H1 (cell line): ENCODE measurements around the gene CNNM2. TPM values are rescaled to one million over a fixed set of nuclear protein-coding genes. Genes with fewer than 3 reads are reported as not detected.

ENCODE experiments used
- BRCA1 ChIP-seq: IDR thresholded peaks from 2 replicates; pipeline ENCODE4 v1.6.1; 2012; ENCODE audit warnings: low read depth, low read length, improper control_type of control experiment
- CTBP2 ChIP-seq: IDR thresholded peaks from 2 replicates; pipeline ENCODE4 v1.7.0; 2011; ENCODE audit warnings: borderline replicate concordance, mild to moderate bottlenecking, moderate library complexity, mixed read lengths, low read length; ENCODE audit not compliant: insufficient read depth, insufficient read length
- EP300 ChIP-seq, 2 experiments: IDR thresholded peaks; 1 replicate in 1 of 2; 2 replicates in 1 of 2; pipeline ENCODE4 v1.6.1; 2011 to 2012; ENCODE audit warnings: low read depth in 2 of 2, low read length in 2 of 2, mild to moderate bottlenecking in 2 of 2, borderline replicate concordance in 1 of 2, inconsistent platforms in 1 of 2, moderate library complexity in 1 of 2
- KDM5A ChIP-seq: fragments of 200-600 bp; IDR thresholded peaks from 2 replicates; pipeline ENCODE4 v1.7.1; 2012; ENCODE audit warnings: mild to moderate bottlenecking, low read length, inconsistent platforms, mixed read lengths
- RFX5 ChIP-seq: IDR thresholded peaks from 2 replicates; pipeline ENCODE4 v1.6.1; 2011; ENCODE audit warnings: low read depth, low read length, improper control_type of control experiment, borderline replicate concordance
- SIN3A ChIP-seq, 2 experiments: IDR thresholded peaks in 1 of 2; conservative IDR thresholded peaks in 1 of 2; 2 replicates each; pipeline ENCODE4 v1.6.1; 2011 to 2012; ENCODE audit warnings: low read length in 2 of 2, improper control_type of control experiment in 1 of 2, low read depth in 1 of 2, mild to moderate bottlenecking in 1 of 2
- SIRT6 ChIP-seq: IDR thresholded peaks from one replicate; pipeline ENCODE4 v1.7.1; 2012; ENCODE audit warnings: low read length, inconsistent platforms
- SRF ChIP-seq: IDR thresholded peaks from 2 replicates; pipeline ENCODE4 v1.6.1; 2011; ENCODE audit warnings: mild to moderate bottlenecking, low read depth, low read length, moderate library complexity
- polyA plus RNA-seq, 7 experiments: library from polyadenylated mRNA; depleted of rRNA in 3 of 7; stranded (reverse) in 5 of 7; unstranded in 2 of 7; fragments of >200 nt in 5 of 7; fragments of 200-250 nt in 2 of 7; gene quantifications; 1 replicate in 5 of 7; 2 replicates in 1 of 7; 4 replicates in 1 of 7; pipeline versions ENCODE4 v1.2.1 to v1.2.3, GENCODE V29; 2011 to 2013; ENCODE audit warnings: missing spikeins in 2 of 7, mixed read lengths in 2 of 7
- total RNA-seq: library from RNA; stranded (reverse); fragmentation: NEBNext Ultra II Directional; extraction: Animal tissue kit (Norgen Biotek cat#: 25700); gene quantifications from 2 replicates; pipeline ENCODE4 v1.2.1, GENCODE V29; 2021
- TF ChIP-seq, protein P1 (sequence below): fragments of 300-600 bp; sonication (generic); IDR thresholded peaks from 2 replicates; pipeline ENCODE4 v1.7.1; 2012; ENCODE audit warnings: low read length, moderate library complexity, mild to moderate bottlenecking, inconsistent platforms; ENCODE audit not compliant: insufficient replicate concordance
- TF ChIP-seq, protein P2 (sequence below): IDR thresholded peaks from 2 replicates; pipeline ENCODE4 v1.6.1; 2011; ENCODE audit warnings: low read length, improper control_type of control experiment

Gene CNNM2
- total and polyA plus RNA-seq, 2 of the 8 experiments (the other 6 are each of a cell fraction or from before 2014, with no cell fraction given): 7.3 to 23.6 TPM

DNA sequence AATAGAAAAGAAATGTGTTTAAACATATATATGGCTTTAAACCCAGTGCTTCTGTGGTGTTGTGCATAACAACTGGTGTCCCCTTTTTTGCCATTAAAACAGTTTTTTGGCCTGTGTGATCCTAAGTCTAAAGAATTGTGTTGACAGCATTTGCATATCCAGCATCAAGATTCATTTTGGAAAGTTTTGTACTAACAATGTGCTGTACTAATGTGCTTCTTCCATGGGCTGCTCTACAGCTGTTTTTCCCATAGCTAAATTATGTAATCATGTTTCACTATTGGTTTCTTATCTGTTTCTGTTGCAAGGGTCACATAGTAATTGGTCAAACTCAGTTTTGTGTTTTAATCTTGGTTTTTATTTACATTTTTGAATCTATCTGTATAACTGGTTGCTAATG, 5.5 kb downstream of the CNNM2 start (continued):
- TF ChIP-seq, protein P1, sequence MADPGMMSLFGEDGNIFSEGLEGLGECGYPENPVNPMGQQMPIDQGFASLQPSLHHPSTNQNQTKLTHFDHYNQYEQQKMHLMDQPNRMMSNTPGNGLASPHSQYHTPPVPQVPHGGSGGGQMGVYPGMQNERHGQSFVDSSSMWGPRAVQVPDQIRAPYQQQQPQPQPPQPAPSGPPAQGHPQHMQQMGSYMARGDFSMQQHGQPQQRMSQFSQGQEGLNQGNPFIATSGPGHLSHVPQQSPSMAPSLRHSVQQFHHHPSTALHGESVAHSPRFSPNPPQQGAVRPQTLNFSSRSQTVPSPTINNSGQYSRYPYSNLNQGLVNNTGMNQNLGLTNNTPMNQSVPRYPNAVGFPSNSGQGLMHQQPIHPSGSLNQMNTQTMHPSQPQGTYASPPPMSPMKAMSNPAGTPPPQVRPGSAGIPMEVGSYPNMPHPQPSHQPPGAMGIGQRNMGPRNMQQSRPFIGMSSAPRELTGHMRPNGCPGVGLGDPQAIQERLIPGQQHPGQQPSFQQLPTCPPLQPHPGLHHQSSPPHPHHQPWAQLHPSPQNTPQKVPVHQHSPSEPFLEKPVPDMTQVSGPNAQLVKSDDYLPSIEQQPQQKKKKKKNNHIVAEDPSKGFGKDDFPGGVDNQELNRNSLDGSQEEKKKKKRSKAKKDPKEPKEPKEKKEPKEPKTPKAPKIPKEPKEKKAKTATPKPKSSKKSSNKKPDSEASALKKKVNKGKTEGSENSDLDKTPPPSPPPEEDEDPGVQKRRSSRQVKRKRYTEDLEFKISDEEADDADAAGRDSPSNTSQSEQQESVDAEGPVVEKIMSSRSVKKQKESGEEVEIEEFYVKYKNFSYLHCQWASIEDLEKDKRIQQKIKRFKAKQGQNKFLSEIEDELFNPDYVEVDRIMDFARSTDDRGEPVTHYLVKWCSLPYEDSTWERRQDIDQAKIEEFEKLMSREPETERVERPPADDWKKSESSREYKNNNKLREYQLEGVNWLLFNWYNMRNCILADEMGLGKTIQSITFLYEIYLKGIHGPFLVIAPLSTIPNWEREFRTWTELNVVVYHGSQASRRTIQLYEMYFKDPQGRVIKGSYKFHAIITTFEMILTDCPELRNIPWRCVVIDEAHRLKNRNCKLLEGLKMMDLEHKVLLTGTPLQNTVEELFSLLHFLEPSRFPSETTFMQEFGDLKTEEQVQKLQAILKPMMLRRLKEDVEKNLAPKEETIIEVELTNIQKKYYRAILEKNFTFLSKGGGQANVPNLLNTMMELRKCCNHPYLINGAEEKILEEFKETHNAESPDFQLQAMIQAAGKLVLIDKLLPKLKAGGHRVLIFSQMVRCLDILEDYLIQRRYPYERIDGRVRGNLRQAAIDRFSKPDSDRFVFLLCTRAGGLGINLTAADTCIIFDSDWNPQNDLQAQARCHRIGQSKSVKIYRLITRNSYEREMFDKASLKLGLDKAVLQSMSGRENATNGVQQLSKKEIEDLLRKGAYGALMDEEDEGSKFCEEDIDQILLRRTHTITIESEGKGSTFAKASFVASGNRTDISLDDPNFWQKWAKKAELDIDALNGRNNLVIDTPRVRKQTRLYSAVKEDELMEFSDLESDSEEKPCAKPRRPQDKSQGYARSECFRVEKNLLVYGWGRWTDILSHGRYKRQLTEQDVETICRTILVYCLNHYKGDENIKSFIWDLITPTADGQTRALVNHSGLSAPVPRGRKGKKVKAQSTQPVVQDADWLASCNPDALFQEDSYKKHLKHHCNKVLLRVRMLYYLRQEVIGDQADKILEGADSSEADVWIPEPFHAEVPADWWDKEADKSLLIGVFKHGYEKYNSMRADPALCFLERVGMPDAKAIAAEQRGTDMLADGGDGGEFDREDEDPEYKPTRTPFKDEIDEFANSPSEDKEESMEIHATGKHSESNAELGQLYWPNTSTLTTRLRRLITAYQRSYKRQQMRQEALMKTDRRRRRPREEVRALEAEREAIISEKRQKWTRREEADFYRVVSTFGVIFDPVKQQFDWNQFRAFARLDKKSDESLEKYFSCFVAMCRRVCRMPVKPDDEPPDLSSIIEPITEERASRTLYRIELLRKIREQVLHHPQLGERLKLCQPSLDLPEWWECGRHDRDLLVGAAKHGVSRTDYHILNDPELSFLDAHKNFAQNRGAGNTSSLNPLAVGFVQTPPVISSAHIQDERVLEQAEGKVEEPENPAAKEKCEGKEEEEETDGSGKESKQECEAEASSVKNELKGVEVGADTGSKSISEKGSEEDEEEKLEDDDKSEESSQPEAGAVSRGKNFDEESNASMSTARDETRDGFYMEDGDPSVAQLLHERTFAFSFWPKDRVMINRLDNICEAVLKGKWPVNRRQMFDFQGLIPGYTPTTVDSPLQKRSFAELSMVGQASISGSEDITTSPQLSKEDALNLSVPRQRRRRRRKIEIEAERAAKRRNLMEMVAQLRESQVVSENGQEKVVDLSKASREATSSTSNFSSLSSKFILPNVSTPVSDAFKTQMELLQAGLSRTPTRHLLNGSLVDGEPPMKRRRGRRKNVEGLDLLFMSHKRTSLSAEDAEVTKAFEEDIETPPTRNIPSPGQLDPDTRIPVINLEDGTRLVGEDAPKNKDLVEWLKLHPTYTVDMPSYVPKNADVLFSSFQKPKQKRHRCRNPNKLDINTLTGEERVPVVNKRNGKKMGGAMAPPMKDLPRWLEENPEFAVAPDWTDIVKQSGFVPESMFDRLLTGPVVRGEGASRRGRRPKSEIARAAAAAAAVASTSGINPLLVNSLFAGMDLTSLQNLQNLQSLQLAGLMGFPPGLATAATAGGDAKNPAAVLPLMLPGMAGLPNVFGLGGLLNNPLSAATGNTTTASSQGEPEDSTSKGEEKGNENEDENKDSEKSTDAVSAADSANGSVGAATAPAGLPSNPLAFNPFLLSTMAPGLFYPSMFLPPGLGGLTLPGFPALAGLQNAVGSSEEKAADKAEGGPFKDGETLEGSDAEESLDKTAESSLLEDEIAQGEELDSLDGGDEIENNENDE: no peak
- TF ChIP-seq, protein P2, sequence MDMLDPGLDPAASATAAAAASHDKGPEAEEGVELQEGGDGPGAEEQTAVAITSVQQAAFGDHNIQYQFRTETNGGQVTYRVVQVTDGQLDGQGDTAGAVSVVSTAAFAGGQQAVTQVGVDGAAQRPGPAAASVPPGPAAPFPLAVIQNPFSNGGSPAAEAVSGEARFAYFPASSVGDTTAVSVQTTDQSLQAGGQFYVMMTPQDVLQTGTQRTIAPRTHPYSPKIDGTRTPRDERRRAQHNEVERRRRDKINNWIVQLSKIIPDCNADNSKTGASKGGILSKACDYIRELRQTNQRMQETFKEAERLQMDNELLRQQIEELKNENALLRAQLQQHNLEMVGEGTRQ: no peak
- TF ChIP-seq CTBP2 (no peak), SIRT6 (no peak), KDM5A (no peak), BRCA1 (no peak), RFX5 (no peak), SIN3A (conservative IDR thresholded peaks at IDR 0.05 in 1 of 2, IDR thresholded peaks at IDR 0.05 in 1 of 2; ENCODE audit: low read depth in 1 of 2, low read length in 2 of 2) (no peak), EP300 (IDR thresholded peaks at IDR 0.05; ENCODE audit: borderline replicate concordance in 1 of 2, low read depth in 2 of 2, low read length in 2 of 2) (no peak), SRF (no peak)
